ENCODE measurements around the gene MAGED1.
"Not testable (repeated sequence)": the region's sequence is repeated elsewhere in the genome, so short reads cannot be mapped to it uniquely, and the experiment has no call there.

MAGED1 gene

DNA sequence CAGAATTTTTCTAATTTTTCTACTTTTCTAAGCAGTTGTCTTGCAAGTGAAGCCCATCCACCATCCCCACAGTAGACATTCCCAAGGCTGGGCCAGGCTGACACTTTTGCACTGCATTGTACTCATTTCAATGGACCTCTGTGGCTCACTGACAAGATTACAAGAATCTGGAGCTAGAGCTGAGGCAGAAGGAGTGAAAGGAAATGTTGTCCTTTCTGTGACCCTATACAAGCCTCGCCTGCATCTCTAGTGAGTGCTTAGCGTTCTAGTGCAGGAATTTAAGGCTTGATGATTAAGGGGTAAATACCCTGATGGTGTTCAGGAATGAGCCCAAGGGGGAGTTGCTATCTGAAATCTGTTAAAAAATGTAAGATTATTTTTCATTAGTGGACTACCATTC lies 6.3 kb downstream of the MAGED1 start:
- no peak for DNase-seq

GRCh38 chrX:51902510-51903050 lies 9.2 kb downstream of the MAGED1 start:
- DNase-seq, result no peak

- DNase-seq, result not testable (repeated sequence)
Measured at GRCh38 chrX:51905152-51905551, 11.7 kb downstream of the MAGED1 start.

- DNase-seq, result no peak
Measured at GRCh38 chrX:51905711-51906110, 12.3 kb downstream of the MAGED1 start.

GRCh38 chrX:51917604-51918003 lies 24.2 kb downstream of the MAGED1 start:
- no peak for DNase-seq

GRCh38 chrX:51922561-51922960 lies 29.1 kb downstream of the MAGED1 start:
- DNase-seq, result no peak

DNA sequence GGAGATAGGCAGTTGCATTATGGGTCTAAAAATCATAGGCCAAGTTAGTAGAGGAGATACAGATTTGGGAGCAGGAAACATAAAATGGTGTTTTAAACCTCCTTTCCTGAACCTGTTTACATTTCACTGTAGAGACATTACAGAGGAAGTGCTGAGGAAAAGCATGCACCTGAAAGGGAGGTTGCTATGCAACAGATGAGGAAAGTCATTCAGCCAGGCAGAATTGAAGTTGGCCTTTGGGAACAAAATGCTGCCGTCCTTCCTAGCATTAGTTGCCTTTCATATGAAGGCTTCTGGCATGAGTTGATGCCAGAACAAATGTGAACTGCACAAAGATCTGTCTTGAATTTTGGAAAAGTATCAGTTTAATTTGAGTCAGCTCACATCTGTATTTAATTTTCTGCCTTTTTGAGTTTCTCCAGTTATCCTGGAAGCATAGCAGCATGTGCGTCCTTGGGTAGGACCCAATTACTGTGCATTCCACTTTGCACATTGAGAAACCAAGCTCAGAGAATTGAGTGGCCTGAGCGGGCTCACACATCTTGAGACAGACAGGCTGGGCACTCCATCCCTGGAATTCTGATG lies 38.2 kb downstream of the MAGED1 start:
- DNase-seq, result no peak

Measured in NCI-H2029 treated with DMSO at 0.1 percent for 48 hours (cell line).